A549 (cell line): ENCODE results near the gene TMEM120A.

Experiments used
- POLR2A ChIP-seq: IDR thresholded peaks from 2 replicates; pipeline ENCODE4 v1.6.1; 2012; ENCODE audit warnings: mild to moderate bottlenecking, low read length
- RCOR1 ChIP-seq: fragments of 150-350 bp; IDR thresholded peaks from 2 replicates; pipeline ENCODE4 v1.6.1; 2014; ENCODE audit warnings: antibody characterized with exemption, low read length, low read depth
- TF ChIP-seq, protein P1 (sequence below): fragments of >200 bp; sonication (Bioruptor Twin); formaldehyde crosslinking; IDR thresholded peaks from 3 replicates; pipeline ENCODE4 v1.5.1; 2016

DNA sequence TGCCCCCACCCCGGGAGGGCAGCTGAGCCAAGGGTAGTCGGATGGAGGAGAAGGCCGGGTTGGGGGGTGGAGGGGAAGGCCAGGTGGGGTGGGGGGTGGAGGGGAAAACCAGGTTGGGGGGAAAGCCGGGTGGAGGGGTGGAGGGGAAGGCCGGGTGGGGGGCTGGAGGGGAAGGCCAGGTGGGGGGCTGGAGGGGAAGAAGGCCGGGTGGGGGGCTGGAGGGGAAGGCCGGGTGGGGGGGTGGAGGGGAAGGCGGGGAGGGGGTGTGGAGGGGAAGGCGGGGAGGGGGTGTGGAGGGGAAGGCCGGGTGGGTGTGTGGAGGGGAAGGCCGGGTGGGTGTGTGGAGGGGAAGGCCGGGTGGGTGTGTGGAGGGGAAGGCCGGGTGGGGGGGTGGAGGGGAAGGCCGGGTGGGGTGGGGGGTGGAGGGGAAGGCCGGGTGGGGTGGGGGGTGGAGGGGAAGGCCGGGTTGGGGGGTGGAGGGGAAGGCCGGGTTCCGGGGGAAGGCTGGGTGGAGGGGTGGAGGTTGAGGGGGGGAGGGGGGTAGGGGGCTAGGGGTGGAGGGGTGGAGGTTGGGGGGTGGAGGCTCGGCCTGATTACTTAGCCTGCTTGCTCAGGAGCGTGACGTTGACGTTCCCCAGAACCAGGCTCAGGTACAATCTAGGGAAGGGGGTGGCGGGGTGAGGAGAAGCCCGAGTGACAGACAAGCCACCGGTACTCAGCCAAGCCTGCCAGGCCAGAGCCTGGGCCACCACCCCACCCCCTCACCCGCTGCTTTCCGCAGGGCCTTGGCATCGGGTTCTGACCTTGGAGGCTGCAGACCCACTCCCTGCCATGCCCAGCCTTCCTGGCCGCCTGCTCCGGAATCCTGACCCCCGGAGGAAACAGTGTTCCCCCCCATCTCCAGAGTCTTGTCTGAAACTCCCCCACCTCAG, 5.6 kb downstream of the TMEM120A start:
- TF ChIP-seq RCOR1 (no peak), POLR2A (no peak)
- TF ChIP-seq, protein P1, sequence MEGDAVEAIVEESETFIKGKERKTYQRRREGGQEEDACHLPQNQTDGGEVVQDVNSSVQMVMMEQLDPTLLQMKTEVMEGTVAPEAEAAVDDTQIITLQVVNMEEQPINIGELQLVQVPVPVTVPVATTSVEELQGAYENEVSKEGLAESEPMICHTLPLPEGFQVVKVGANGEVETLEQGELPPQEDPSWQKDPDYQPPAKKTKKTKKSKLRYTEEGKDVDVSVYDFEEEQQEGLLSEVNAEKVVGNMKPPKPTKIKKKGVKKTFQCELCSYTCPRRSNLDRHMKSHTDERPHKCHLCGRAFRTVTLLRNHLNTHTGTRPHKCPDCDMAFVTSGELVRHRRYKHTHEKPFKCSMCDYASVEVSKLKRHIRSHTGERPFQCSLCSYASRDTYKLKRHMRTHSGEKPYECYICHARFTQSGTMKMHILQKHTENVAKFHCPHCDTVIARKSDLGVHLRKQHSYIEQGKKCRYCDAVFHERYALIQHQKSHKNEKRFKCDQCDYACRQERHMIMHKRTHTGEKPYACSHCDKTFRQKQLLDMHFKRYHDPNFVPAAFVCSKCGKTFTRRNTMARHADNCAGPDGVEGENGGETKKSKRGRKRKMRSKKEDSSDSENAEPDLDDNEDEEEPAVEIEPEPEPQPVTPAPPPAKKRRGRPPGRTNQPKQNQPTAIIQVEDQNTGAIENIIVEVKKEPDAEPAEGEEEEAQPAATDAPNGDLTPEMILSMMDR, result no peak
